Measurements from ENCODE around the gene SMAD6. TPM values are rescaled to one million over a fixed set of nuclear protein-coding genes. Genes with fewer than 3 reads are reported as not detected.

SMAD6 gene
- total RNA-seq, 1 experiment from 2014 or later = 19.9 TPM

DNA sequence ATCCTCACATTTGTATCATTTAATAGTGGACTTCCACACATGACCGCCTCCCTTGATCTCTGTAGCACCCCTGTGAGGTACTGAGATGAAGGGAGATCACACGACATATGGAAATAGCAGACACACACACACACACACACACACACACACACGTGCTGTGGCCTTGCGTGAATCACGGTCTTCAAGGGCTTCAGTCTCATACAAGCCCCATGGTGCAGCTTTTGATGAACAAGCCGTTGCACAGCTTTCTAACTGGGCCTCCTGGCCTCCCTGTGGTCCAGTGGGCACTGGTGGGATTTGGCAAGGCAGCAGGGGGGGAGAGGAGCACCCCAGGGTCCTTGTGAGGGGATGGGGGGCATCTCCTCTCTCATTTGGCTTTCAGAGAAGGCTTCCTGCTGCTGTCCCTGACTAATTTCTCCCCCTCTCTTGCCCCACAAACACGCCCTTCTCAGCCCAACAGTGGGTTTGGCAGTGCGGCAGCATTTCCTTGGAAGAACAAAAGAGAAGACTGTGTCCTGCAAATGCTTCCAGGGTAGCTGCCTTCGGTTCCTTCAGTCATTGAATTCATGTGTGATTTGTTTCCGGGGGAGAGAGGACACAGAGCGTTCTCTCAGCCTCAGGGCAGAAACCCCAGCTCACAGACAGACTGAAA, 98.7 kb downstream of the SMAD6 start:
- Histone ChIP-seq H3K79me2 (ENCODE audit: low read length) (no peaks in the 10 kb centered on the region), H3F3A (ENCODE audit: low read length, unreplicated experiment) (no peaks in the 10 kb centered on the region), H3K9ac (ENCODE audit: low read length) (no peak overlapping the region), H4K20me1 (ENCODE audit: low read length) (no peaks in the 10 kb centered on the region), H3K36me3 (ENCODE audit: low read depth, low read length) (no peaks in the 10 kb centered on the region), H3K9me2 (replicated peaks; ENCODE audit: low read length) (no peaks in the 10 kb centered on the region), H3K4me1 (ENCODE audit: insufficient read depth, low read length) (peaks cover 53% of the 10 kb centered on the region), H3K9me3 (ENCODE audit: low read length) (no peaks in the 10 kb centered on the region), H3K4me3 (ENCODE audit: low read length) (no peak overlapping the region), H3K4me2 (ENCODE audit: low read length) (no peak overlapping the region), H3K27ac (ENCODE audit: low read length) (no peak overlapping the region), H3K27me3 (ENCODE audit: low read length) (no peaks in the 10 kb centered on the region), H2AFZ (ENCODE audit: low read length) (no peak overlapping the region)
- ChIA-PET CTCF (no interaction called here), POLR2A (ENCODE audit: unreplicated experiment) (no interaction called here)
- intact Hi-C loops (cut with micrococcal nuclease) = loop anchor here (5.0 kb wide), 1 partner anchor 52 kb away; no protein-coding TSS in a partner anchor
- no peak for DNase-seq
- TF ChIP-seq, protein P1, sequence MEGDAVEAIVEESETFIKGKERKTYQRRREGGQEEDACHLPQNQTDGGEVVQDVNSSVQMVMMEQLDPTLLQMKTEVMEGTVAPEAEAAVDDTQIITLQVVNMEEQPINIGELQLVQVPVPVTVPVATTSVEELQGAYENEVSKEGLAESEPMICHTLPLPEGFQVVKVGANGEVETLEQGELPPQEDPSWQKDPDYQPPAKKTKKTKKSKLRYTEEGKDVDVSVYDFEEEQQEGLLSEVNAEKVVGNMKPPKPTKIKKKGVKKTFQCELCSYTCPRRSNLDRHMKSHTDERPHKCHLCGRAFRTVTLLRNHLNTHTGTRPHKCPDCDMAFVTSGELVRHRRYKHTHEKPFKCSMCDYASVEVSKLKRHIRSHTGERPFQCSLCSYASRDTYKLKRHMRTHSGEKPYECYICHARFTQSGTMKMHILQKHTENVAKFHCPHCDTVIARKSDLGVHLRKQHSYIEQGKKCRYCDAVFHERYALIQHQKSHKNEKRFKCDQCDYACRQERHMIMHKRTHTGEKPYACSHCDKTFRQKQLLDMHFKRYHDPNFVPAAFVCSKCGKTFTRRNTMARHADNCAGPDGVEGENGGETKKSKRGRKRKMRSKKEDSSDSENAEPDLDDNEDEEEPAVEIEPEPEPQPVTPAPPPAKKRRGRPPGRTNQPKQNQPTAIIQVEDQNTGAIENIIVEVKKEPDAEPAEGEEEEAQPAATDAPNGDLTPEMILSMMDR (conservative IDR thresholded peaks at IDR 0.05; ENCODE audit: low read depth, low read length) = no peak
- TF ChIP-seq EZH2phosphoT487 (IDR thresholded peaks at IDR 0.05; ENCODE audit: borderline replicate concordance, low read length) (no peak), EZH2 (IDR thresholded peaks at IDR 0.05; ENCODE audit: low read length, unreplicated experiment) (no peak)
- no peak for ATAC-seq
- no TSS peak for BruUV-seq (replicated peaks)

DNA sequence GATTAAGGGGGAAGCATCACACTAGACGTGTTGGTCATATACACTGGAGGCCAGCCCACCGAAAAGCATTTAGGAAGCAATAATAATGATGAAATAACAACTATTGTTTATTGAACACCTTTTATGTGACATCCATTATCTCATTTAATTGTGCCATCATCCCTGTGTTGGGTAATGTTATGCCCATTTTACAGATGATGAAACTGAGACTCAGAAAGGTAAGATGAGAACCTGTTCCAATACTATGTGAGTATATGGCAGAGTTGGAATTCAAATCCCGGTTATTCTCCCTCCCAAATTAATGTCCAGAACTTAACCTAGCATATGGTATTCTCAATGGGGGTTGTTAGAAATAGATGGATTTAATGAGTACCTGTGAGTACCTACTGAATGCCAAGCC, 99.2 kb downstream of the SMAD6 start:
- no peak overlapping the region for H3K27ac ChIP-seq (ENCODE audit: low read length)
- DNase-seq = no peak
- no peaks in the 10 kb centered on the region for H3K9me3 ChIP-seq (ENCODE audit: low read length)
- H3F3A ChIP-seq (ENCODE audit: low read length, unreplicated experiment) = no peaks in the 10 kb centered on the region
- ChIA-PET CTCF (no interaction called here), POLR2A (ENCODE audit: unreplicated experiment) (no interaction called here)
- H3K36me3 ChIP-seq (ENCODE audit: low read depth, low read length) = no peaks in the 10 kb centered on the region
- TF ChIP-seq EZH2phosphoT487 (IDR thresholded peaks at IDR 0.05; ENCODE audit: borderline replicate concordance, low read length) (no peak), EZH2 (IDR thresholded peaks at IDR 0.05; ENCODE audit: low read length, unreplicated experiment) (no peak)
- TF ChIP-seq, protein P1 (conservative IDR thresholded peaks at IDR 0.05; ENCODE audit: low read depth, low read length) = no peak
- ATAC-seq = no peak
- no TSS peak for BruUV-seq (replicated peaks)
- H3K4me1 ChIP-seq (ENCODE audit: insufficient read depth, low read length) = peaks cover 53% of the 10 kb centered on the region
- no peak overlapping the region for H3K9ac ChIP-seq (ENCODE audit: low read length)
- no peaks in the 10 kb centered on the region for H4K20me1 ChIP-seq (ENCODE audit: low read length)
- H3K79me2 ChIP-seq (ENCODE audit: low read length) = no peaks in the 10 kb centered on the region
- no peaks in the 10 kb centered on the region for H3K27me3 ChIP-seq (ENCODE audit: low read length)
- no peak overlapping the region for H3K4me2 ChIP-seq (ENCODE audit: low read length)
- no peaks in the 10 kb centered on the region for H3K9me2 ChIP-seq (replicated peaks; ENCODE audit: low read length)
- H2AFZ ChIP-seq (ENCODE audit: low read length) = no peak overlapping the region
- H3K4me3 ChIP-seq (ENCODE audit: low read length) = no peak overlapping the region
- intact Hi-C loops (cut with micrococcal nuclease) = loop anchor here (5.0 kb wide), 1 partner anchor 51 kb away; no protein-coding TSS in a partner anchor
